ENCODE data around the gene YWHAG.

YWHAG gene

GRCh38 chr7:76326646-76327233, 32.1 kb downstream of the YWHAG start:
- in situ Hi-C loops (cut with HindIII; ENCODE audit: low sequenced_read_pairs), result loop anchor here (10.0 kb wide), 1 partner anchor 98 kb away; the partner anchor contains the start of gene ZP3

GRCh38 chr7:76325811-76326210, 33.0 kb downstream of the YWHAG start:
- in situ Hi-C loops (cut with HindIII; ENCODE audit: low sequenced_read_pairs), result loop anchor here (10.0 kb wide), 1 partner anchor 99 kb away; the partner anchor contains the start of gene ZP3

- in situ Hi-C loops (cut with HindIII; ENCODE audit: low sequenced_read_pairs), result loop anchor here (10.0 kb wide), 1 partner anchor 100 kb away; the partner anchor contains the start of gene ZP3
Observed at GRCh38 chr7:76325092-76325491, 33.7 kb downstream of the YWHAG start.

GRCh38 chr7:76318488-76319353, 40.1 kb downstream of the YWHAG start:
- in situ Hi-C loops (cut with HindIII; ENCODE audit: low sequenced_read_pairs), result loop anchor here (25.0 kb wide), 1 partner anchor 106 kb away; the partner anchor contains the start of gene SRRM3

GRCh38 chr7:76317782-76318487, 40.9 kb downstream of the YWHAG start:
- in situ Hi-C loops (cut with HindIII; ENCODE audit: low sequenced_read_pairs), result loop anchor here (25.0 kb wide), 1 partner anchor 106 kb away; the partner anchor contains the start of gene SRRM3

- in situ Hi-C loops (cut with HindIII; ENCODE audit: low sequenced_read_pairs), result loop anchor here (25.0 kb wide), 1 partner anchor 105 kb away; the partner anchor contains the start of gene SRRM3
Observed at GRCh38 chr7:76316984-76317781, 41.6 kb downstream of the YWHAG start.

- in situ Hi-C loops (cut with HindIII; ENCODE audit: low sequenced_read_pairs), result loop anchor here (25.0 kb wide), 1 partner anchor 103 kb away; the partner anchor contains the start of gene SRRM3
Observed at GRCh38 chr7:76315364-76315763, 43.4 kb downstream of the YWHAG start.

- in situ Hi-C loops (cut with HindIII; ENCODE audit: low sequenced_read_pairs), result loop anchor here (25.0 kb wide), 1 partner anchor 102 kb away; the partner anchor contains the start of gene SRRM3
Observed at GRCh38 chr7:76314740-76315139, 44.1 kb downstream of the YWHAG start.

- in situ Hi-C loops (cut with HindIII; ENCODE audit: low sequenced_read_pairs), result loop anchor here (25.0 kb wide), 1 partner anchor 102 kb away; the partner anchor contains the start of gene SRRM3
Observed at GRCh38 chr7:76314042-76314721, 44.6 kb downstream of the YWHAG start.

- in situ Hi-C loops (cut with HindIII; ENCODE audit: low sequenced_read_pairs), result loop anchor here (25.0 kb wide), 1 partner anchor 100 kb away; the partner anchor contains the start of gene SRRM3
Observed at GRCh38 chr7:76311838-76312237, 47.0 kb downstream of the YWHAG start.

GRCh38 chr7:76310102-76310957, 48.5 kb downstream of the YWHAG start:
- in situ Hi-C loops (cut with HindIII; ENCODE audit: low sequenced_read_pairs), result loop anchor here (25.0 kb wide), 1 partner anchor 98 kb away; the partner anchor contains the start of gene SRRM3

- in situ Hi-C loops (cut with HindIII; ENCODE audit: low sequenced_read_pairs), result loop anchor here (25.0 kb wide), 1 partner anchor 97 kb away; the partner anchor contains the start of gene SRRM3
Observed at GRCh38 chr7:76309341-76310101, 49.3 kb downstream of the YWHAG start.

GRCh38 chr7:76308874-76309273, 49.9 kb downstream of the YWHAG start:
- in situ Hi-C loops (cut with HindIII; ENCODE audit: low sequenced_read_pairs), result loop anchor here (25.0 kb wide), 1 partner anchor 97 kb away; the partner anchor contains the start of gene SRRM3

- in situ Hi-C loops (cut with HindIII; ENCODE audit: low sequenced_read_pairs), result loop anchor here (25.0 kb wide), 1 partner anchor 93 kb away; the partner anchor contains the start of gene SRRM3
Observed at GRCh38 chr7:76304888-76305375, 53.9 kb downstream of the YWHAG start.

- in situ Hi-C loops (cut with HindIII; ENCODE audit: low sequenced_read_pairs), result loop anchor here (25.0 kb wide), 1 partner anchor 91 kb away; the partner anchor contains the start of gene SRRM3
Observed at GRCh38 chr7:76303202-76304147, 55.3 kb downstream of the YWHAG start.

Data from DLD1 (cell line).